H1 (cell line): ENCODE data around the gene MYO1D.

ENCODE experiments used
- EZH2 ChIP-seq: fragments of 200-600 bp; sonication (generic); IDR thresholded peaks from 2 replicates; pipeline ENCODE4 v1.7.1; 2012; ENCODE audit warnings: low read depth, mild to moderate bottlenecking, moderate library complexity, low read length, inconsistent platforms; ENCODE audit not compliant: severe bottlenecking
- HDAC2 ChIP-seq, 2 experiments: fragments of 300-600 bp in 1 of 2; sonication (generic) in 1 of 2; IDR thresholded peaks; 2 replicates each; pipeline ENCODE4 v1.6.1; 2011 to 2012; ENCODE audit warnings: low read depth in 2 of 2, low read length in 2 of 2, mild to moderate bottlenecking in 2 of 2, moderate library complexity in 2 of 2, borderline replicate concordance in 1 of 2, inconsistent platforms in 1 of 2
- POLR2AphosphoS5 ChIP-seq: IDR thresholded peaks from 2 replicates; pipeline ENCODE4 v1.6.1; 2011; ENCODE audit warnings: low read depth, low read length
- SP1 ChIP-seq: IDR thresholded peaks from 2 replicates; pipeline ENCODE4 v1.6.1; 2011; ENCODE audit warnings: low read depth, low read length
- SP4 ChIP-seq: IDR thresholded peaks from 2 replicates; pipeline ENCODE4 v1.6.1; 2012; ENCODE audit warnings: low read length, inconsistent platforms
- TF ChIP-seq, protein P1 (sequence below): IDR thresholded peaks from 2 replicates; pipeline ENCODE4 v1.6.1; 2012; ENCODE audit warnings: inconsistent platforms
- TF ChIP-seq, protein P2 (sequence below): fragments of 300-600 bp; sonication (generic); IDR thresholded peaks from 2 replicates; pipeline ENCODE4 v1.7.1; 2012; ENCODE audit warnings: low read length, moderate library complexity, mild to moderate bottlenecking, inconsistent platforms; ENCODE audit not compliant: insufficient replicate concordance
- TF ChIP-seq, protein P3 (sequence below), 3 experiments: IDR thresholded peaks; 1 replicate in 2 of 3; 2 replicates in 1 of 3; pipeline versions ENCODE4 v1.5.1 to v1.6.1; 2011; ENCODE audit warnings: low read length in 3 of 3, mild to moderate bottlenecking in 3 of 3, inconsistent platforms in 2 of 3, low read depth in 1 of 3, moderate library complexity in 1 of 3; ENCODE audit not compliant: insufficient read depth in 1 of 3; ENCODE audit errors: control extremely low read depth in 1 of 3

DNA sequence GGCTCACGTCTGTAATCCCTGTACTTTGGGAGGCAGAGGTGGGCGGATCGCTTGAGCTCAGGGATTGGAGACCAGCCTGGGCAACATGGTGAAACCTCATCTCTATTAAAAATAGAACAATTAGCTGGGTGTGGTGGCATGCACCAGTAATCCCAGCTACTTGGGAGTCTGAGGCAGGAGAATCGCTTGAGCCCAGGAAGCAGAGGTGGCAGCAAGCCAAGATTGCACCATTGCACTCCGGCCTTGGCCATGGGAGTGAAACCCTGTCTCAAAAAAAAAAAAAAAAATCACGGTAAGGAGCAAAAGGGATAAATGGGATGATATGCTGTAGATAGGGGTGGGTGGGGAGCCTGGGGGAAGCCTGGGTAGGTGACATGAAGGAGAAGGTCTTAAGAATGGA, 30.7 kb upstream of the MYO1D start:
- TF ChIP-seq SP4 (no peak), EZH2 (no peak), SP1 (no peak), HDAC2 (IDR thresholded peaks at IDR 0.05; ENCODE audit: borderline replicate concordance in 1 of 2, low read depth in 2 of 2, low read length in 2 of 2) (no peak), POLR2AphosphoS5 (no peak)
- TF ChIP-seq, protein P1, sequence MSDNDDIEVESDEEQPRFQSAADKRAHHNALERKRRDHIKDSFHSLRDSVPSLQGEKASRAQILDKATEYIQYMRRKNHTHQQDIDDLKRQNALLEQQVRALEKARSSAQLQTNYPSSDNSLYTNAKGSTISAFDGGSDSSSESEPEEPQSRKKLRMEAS: no peak
- TF ChIP-seq, protein P2, sequence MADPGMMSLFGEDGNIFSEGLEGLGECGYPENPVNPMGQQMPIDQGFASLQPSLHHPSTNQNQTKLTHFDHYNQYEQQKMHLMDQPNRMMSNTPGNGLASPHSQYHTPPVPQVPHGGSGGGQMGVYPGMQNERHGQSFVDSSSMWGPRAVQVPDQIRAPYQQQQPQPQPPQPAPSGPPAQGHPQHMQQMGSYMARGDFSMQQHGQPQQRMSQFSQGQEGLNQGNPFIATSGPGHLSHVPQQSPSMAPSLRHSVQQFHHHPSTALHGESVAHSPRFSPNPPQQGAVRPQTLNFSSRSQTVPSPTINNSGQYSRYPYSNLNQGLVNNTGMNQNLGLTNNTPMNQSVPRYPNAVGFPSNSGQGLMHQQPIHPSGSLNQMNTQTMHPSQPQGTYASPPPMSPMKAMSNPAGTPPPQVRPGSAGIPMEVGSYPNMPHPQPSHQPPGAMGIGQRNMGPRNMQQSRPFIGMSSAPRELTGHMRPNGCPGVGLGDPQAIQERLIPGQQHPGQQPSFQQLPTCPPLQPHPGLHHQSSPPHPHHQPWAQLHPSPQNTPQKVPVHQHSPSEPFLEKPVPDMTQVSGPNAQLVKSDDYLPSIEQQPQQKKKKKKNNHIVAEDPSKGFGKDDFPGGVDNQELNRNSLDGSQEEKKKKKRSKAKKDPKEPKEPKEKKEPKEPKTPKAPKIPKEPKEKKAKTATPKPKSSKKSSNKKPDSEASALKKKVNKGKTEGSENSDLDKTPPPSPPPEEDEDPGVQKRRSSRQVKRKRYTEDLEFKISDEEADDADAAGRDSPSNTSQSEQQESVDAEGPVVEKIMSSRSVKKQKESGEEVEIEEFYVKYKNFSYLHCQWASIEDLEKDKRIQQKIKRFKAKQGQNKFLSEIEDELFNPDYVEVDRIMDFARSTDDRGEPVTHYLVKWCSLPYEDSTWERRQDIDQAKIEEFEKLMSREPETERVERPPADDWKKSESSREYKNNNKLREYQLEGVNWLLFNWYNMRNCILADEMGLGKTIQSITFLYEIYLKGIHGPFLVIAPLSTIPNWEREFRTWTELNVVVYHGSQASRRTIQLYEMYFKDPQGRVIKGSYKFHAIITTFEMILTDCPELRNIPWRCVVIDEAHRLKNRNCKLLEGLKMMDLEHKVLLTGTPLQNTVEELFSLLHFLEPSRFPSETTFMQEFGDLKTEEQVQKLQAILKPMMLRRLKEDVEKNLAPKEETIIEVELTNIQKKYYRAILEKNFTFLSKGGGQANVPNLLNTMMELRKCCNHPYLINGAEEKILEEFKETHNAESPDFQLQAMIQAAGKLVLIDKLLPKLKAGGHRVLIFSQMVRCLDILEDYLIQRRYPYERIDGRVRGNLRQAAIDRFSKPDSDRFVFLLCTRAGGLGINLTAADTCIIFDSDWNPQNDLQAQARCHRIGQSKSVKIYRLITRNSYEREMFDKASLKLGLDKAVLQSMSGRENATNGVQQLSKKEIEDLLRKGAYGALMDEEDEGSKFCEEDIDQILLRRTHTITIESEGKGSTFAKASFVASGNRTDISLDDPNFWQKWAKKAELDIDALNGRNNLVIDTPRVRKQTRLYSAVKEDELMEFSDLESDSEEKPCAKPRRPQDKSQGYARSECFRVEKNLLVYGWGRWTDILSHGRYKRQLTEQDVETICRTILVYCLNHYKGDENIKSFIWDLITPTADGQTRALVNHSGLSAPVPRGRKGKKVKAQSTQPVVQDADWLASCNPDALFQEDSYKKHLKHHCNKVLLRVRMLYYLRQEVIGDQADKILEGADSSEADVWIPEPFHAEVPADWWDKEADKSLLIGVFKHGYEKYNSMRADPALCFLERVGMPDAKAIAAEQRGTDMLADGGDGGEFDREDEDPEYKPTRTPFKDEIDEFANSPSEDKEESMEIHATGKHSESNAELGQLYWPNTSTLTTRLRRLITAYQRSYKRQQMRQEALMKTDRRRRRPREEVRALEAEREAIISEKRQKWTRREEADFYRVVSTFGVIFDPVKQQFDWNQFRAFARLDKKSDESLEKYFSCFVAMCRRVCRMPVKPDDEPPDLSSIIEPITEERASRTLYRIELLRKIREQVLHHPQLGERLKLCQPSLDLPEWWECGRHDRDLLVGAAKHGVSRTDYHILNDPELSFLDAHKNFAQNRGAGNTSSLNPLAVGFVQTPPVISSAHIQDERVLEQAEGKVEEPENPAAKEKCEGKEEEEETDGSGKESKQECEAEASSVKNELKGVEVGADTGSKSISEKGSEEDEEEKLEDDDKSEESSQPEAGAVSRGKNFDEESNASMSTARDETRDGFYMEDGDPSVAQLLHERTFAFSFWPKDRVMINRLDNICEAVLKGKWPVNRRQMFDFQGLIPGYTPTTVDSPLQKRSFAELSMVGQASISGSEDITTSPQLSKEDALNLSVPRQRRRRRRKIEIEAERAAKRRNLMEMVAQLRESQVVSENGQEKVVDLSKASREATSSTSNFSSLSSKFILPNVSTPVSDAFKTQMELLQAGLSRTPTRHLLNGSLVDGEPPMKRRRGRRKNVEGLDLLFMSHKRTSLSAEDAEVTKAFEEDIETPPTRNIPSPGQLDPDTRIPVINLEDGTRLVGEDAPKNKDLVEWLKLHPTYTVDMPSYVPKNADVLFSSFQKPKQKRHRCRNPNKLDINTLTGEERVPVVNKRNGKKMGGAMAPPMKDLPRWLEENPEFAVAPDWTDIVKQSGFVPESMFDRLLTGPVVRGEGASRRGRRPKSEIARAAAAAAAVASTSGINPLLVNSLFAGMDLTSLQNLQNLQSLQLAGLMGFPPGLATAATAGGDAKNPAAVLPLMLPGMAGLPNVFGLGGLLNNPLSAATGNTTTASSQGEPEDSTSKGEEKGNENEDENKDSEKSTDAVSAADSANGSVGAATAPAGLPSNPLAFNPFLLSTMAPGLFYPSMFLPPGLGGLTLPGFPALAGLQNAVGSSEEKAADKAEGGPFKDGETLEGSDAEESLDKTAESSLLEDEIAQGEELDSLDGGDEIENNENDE: no peak
- TF ChIP-seq, protein P3, sequence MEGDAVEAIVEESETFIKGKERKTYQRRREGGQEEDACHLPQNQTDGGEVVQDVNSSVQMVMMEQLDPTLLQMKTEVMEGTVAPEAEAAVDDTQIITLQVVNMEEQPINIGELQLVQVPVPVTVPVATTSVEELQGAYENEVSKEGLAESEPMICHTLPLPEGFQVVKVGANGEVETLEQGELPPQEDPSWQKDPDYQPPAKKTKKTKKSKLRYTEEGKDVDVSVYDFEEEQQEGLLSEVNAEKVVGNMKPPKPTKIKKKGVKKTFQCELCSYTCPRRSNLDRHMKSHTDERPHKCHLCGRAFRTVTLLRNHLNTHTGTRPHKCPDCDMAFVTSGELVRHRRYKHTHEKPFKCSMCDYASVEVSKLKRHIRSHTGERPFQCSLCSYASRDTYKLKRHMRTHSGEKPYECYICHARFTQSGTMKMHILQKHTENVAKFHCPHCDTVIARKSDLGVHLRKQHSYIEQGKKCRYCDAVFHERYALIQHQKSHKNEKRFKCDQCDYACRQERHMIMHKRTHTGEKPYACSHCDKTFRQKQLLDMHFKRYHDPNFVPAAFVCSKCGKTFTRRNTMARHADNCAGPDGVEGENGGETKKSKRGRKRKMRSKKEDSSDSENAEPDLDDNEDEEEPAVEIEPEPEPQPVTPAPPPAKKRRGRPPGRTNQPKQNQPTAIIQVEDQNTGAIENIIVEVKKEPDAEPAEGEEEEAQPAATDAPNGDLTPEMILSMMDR (IDR thresholded peaks at IDR 0.05; ENCODE audit: control extremely low read depth in 1 of 3, insufficient read depth in 1 of 3, low read depth in 1 of 3, low read length in 3 of 3): no peak
